Colonic mucosa (tissue), 4 donors: ENCODE results near the gene SQSTM1. TPM values are rescaled to one million over a fixed set of nuclear protein-coding genes. Genes with fewer than 3 reads are reported as not detected.
A peak's percentile ranks its signal among the peaks of the same experiment; 100 is the strongest.

ENCODE experiments used
- DNase-seq: peaks from one replicate; pipeline ENCODE4 v3.0.0-alpha.2; 2020
- H3K27ac ChIP-seq: fragments of 200-600 bp; one replicate; pipeline ENCODE4 v1.8.0; 2021
- H3K27me3 ChIP-seq: fragments of 200-600 bp; one replicate; pipeline ENCODE4 v1.8.0; 2021
- H3K36me3 ChIP-seq: fragments of 200-600 bp; one replicate; pipeline ENCODE4 v1.8.0; 2021
- H3K4me1 ChIP-seq: fragments of 200-600 bp; one replicate; pipeline ENCODE4 v1.8.0; 2021; ENCODE audit warnings: mild to moderate bottlenecking
- H3K4me3 ChIP-seq: fragments of 200-600 bp; one replicate; pipeline ENCODE4 v1.8.0; 2021
- H3K9ac ChIP-seq, 2 donors: one replicate each; pipeline ENCODE4 v1.7.0; 2013; ENCODE audit warnings: control low read depth in 2 of 2, low read depth in 2 of 2, low read length in 2 of 2
- H3K9me3 ChIP-seq: fragments of 200-600 bp; one replicate; pipeline ENCODE4 v1.8.0; 2021
- CTCF ChIP-seq: fragments of 200-600 bp; IDR thresholded peaks from one replicate; pipeline ENCODE4 v1.8.0; 2022; ENCODE audit warnings: antibody characterized with exemption, mild to moderate bottlenecking
- intact Hi-C: fragments of 100-400 bp; cut with DNase I; formaldehyde crosslinking; loops from one replicate; pipeline ENCODE4 v1.14.1; 2022
- total RNA-seq, 2 donors: library from RNA; stranded (reverse); fragmentation: NEBNext Ultra II Directional in 1 of 2; extraction: Animal tissue kit (Norgen Biotek cat#: 25700) in 1 of 2; gene quantifications; one replicate each; pipeline ENCODE4 v1.2.1, GENCODE V29; 2021
- donor health status: healthy.
- donor health status: DM: no; HTN: no; CAD: no.
- donor health status: DM: no; HTN: no; CAD: no.

Gene SQSTM1
- total RNA-seq, result 100 to 1,000 TPM; 262 to 388 TPM

- Histone ChIP-seq H3K4me3 (peak within 1 kb of the TSS; percentile 100), H3K27ac (peak within 1 kb of the TSS; percentile 100), H3K27me3 (no peaks in the 10 kb centered on the region), H3K9ac (peak within 1 kb of the TSS; percentile 94 to 100), H3K9me3 (no peaks in the 10 kb centered on the region), H3K36me3 (peaks cover 10% of the 10 kb centered on the region), H3K4me1 (peaks cover 52% of the 10 kb centered on the region)
- intact Hi-C loops, result no loop called here
- no peak for TF ChIP-seq CTCF
- peak; percentile 85 for DNase-seq
Observed at GRCh38 chr5:179820483-179821297, at the start of gene SQSTM1. TSS of gene SQSTM1 (plus strand) at chr5:179820905. CDS start at chr5:179820937, 32 bp downstream.

- no peaks in the 10 kb centered on the region for H3K4me1 ChIP-seq
- H3K9ac ChIP-seq, result no peak overlapping the region
- H3K27ac ChIP-seq, result no peak overlapping the region
- no peak for DNase-seq
- no peak for TF ChIP-seq CTCF
- H3K27me3 ChIP-seq, result no peaks in the 10 kb centered on the region
- intact Hi-C loops, result no loop called here
- no peak overlapping the region for H3K4me3 ChIP-seq
- no peaks in the 10 kb centered on the region for H3K9me3 ChIP-seq
- peaks cover 16% of the 10 kb centered on the region for H3K36me3 ChIP-seq
Observed at GRCh38 chr5:179771311-179771895, 49.3 kb upstream of the SQSTM1 start.

GRCh38 chr5:179772351-179772750, 48.4 kb upstream of the SQSTM1 start:
- Histone ChIP-seq H3K9ac (no peak overlapping the region), H3K27me3 (no peaks in the 10 kb centered on the region), H3K27ac (no peak overlapping the region), H3K36me3 (peaks cover 16% of the 10 kb centered on the region), H3K4me3 (no peak overlapping the region), H3K9me3 (no peaks in the 10 kb centered on the region), H3K4me1 (no peaks in the 10 kb centered on the region)
- TF ChIP-seq CTCF, result no peak
- DNase-seq, result no peak
- intact Hi-C loops, result no loop called here

- H3K27me3 ChIP-seq, result no peaks in the 10 kb centered on the region
- no peaks in the 10 kb centered on the region for H3K4me1 ChIP-seq
- intact Hi-C loops, result no loop called here
- no peak for TF ChIP-seq CTCF
- peaks cover 16% of the 10 kb centered on the region for H3K36me3 ChIP-seq
- no peak for DNase-seq
- H3K9me3 ChIP-seq, result no peaks in the 10 kb centered on the region
- H3K27ac ChIP-seq, result no peak overlapping the region
- H3K9ac ChIP-seq, result no peak overlapping the region
- H3K4me3 ChIP-seq, result no peak overlapping the region
Observed at GRCh38 chr5:179773686-179774040, 47.0 kb upstream of the SQSTM1 start.

- Histone ChIP-seq H3K27ac (no peak overlapping the region), H3K36me3 (peaks cover 16% of the 10 kb centered on the region), H3K9me3 (no peaks in the 10 kb centered on the region), H3K9ac (no peak overlapping the region), H3K27me3 (no peaks in the 10 kb centered on the region), H3K4me1 (no peaks in the 10 kb centered on the region), H3K4me3 (no peak overlapping the region)
- intact Hi-C loops, result no loop called here
- no peak for DNase-seq
- no peak for TF ChIP-seq CTCF
Observed at GRCh38 chr5:179774442-179774841, 46.3 kb upstream of the SQSTM1 start.
